H9 (cell line): ENCODE results near the gene ATG2A. TPM values are rescaled to one million over a fixed set of nuclear protein-coding genes. Genes with fewer than 3 reads are reported as not detected.

ENCODE experiments used
- DNase-seq: peaks from one replicate; pipeline ENCODE4 v3.0.0-alpha.2; 2017
- H2AFZ ChIP-seq: one replicate; pipeline ENCODE4 v1.6.1; 2013; ENCODE audit warnings: mild to moderate bottlenecking, low read length, control low read depth, moderate library complexity
- H2AK5ac ChIP-seq: 2 replicates; pipeline ENCODE4 v1.6.1; 2013; ENCODE audit warnings: low read length, control low read depth, mixed read lengths; ENCODE audit not compliant: insufficient read length
- H2BK120ac ChIP-seq: one replicate; pipeline ENCODE4 v1.6.1; 2013; ENCODE audit warnings: low read depth, mild to moderate bottlenecking, low read length, control low read depth, inconsistent platforms; ENCODE audit not compliant: poor library complexity, severe bottlenecking
- H2BK12ac ChIP-seq: 2 replicates; pipeline ENCODE4 v1.6.1; 2013; ENCODE audit warnings: low read length, control low read depth, mixed read lengths, low read depth; ENCODE audit not compliant: insufficient read length
- H2BK15ac ChIP-seq: 2 replicates; pipeline ENCODE4 v1.6.1; 2013; ENCODE audit warnings: low read depth, low read length, control low read depth
- H2BK20ac ChIP-seq: one replicate; pipeline ENCODE4 v1.6.1; 2013; ENCODE audit warnings: low read depth, mild to moderate bottlenecking, low read length, control low read depth, inconsistent platforms; ENCODE audit not compliant: poor library complexity, severe bottlenecking
- H2BK5ac ChIP-seq: 2 replicates; pipeline ENCODE4 v1.6.1; 2013; ENCODE audit warnings: low read length, control low read depth, mixed read lengths; ENCODE audit not compliant: insufficient read length
- H3K14ac ChIP-seq: 2 replicates; pipeline ENCODE4 v1.6.1; 2013; ENCODE audit warnings: low read length, control low read depth; ENCODE audit not compliant: insufficient read depth
- H3K18ac ChIP-seq: 2 replicates; pipeline ENCODE4 v1.6.1; 2013; ENCODE audit warnings: low read depth, mild to moderate bottlenecking, mixed read lengths, low read length, control low read depth; ENCODE audit not compliant: insufficient read length
- H3K23ac ChIP-seq: 2 replicates; pipeline ENCODE4 v1.6.1; 2013; ENCODE audit warnings: low read length, control low read depth, mixed read lengths, low read depth; ENCODE audit not compliant: insufficient read length
- H3K23me2 ChIP-seq: 2 replicates; pipeline ENCODE4 v1.6.1; 2013; ENCODE audit warnings: low read depth, mild to moderate bottlenecking, mixed read lengths, low read length, control low read depth; ENCODE audit not compliant: insufficient read length, poor library complexity, severe bottlenecking
- H3K27ac ChIP-seq: 2 replicates; pipeline ENCODE4 v1.5.1; 2013; ENCODE audit warnings: low read length, control low read depth, mixed read lengths, low read depth; ENCODE audit not compliant: insufficient read length
- H3K27me3 ChIP-seq: 2 replicates; pipeline ENCODE4 v1.6.1; 2013; ENCODE audit warnings: low read length, control low read depth, inconsistent platforms; ENCODE audit not compliant: insufficient read depth
- H3K4ac ChIP-seq: 2 replicates; pipeline ENCODE4 v1.6.1; 2013; ENCODE audit warnings: low read depth, mild to moderate bottlenecking, control low read depth, inconsistent platforms, low read length, moderate library complexity
- H3K4me1 ChIP-seq: 2 replicates; pipeline ENCODE4 v1.6.1; 2013; ENCODE audit warnings: low read length, control low read depth, inconsistent platforms; ENCODE audit not compliant: insufficient read depth
- H3K4me2 ChIP-seq: 2 replicates; pipeline ENCODE4 v1.6.1; 2013; ENCODE audit warnings: low read length, control low read depth, mixed read lengths; ENCODE audit not compliant: insufficient read length, insufficient read depth
- H3K56ac ChIP-seq: 2 replicates; pipeline ENCODE4 v1.6.1; 2013; ENCODE audit warnings: low read depth, mild to moderate bottlenecking, mixed read lengths, low read length, control low read depth; ENCODE audit not compliant: insufficient read length
- H3K79me1 ChIP-seq: 2 replicates; pipeline ENCODE4 v1.6.1; 2013; ENCODE audit warnings: low read depth, mild to moderate bottlenecking, moderate library complexity, low read length, control low read depth, inconsistent platforms; ENCODE audit not compliant: insufficient read depth, poor library complexity, severe bottlenecking
- H3K79me2 ChIP-seq: 2 replicates; pipeline ENCODE4 v1.6.1; 2013; ENCODE audit warnings: low read length, control low read depth, inconsistent platforms; ENCODE audit not compliant: insufficient read depth
- H3K9ac ChIP-seq: 2 replicates; pipeline ENCODE4 v1.6.1; 2013; ENCODE audit warnings: low read length, control low read depth, mixed read lengths; ENCODE audit not compliant: insufficient read length; ENCODE audit errors: extremely low read depth
- H3K9me3 ChIP-seq: one replicate; pipeline ENCODE4 v1.6.1; 2013; ENCODE audit warnings: low read depth, low read length, inconsistent platforms; ENCODE audit not compliant: control insufficient read depth
- H3T11ph ChIP-seq: one replicate; pipeline ENCODE4 v1.6.1; 2013; ENCODE audit warnings: mild to moderate bottlenecking, low read length, control low read depth, inconsistent platforms
- H4K20me1 ChIP-seq: one replicate; pipeline ENCODE4 v1.6.1; 2013; ENCODE audit not compliant: control insufficient read depth, insufficient read length, insufficient read depth
- H4K5ac ChIP-seq: 2 replicates; pipeline ENCODE4 v1.6.1; 2013; ENCODE audit warnings: low read depth, mild to moderate bottlenecking, mixed read lengths, low read length, control low read depth; ENCODE audit not compliant: insufficient read length
- H4K8ac ChIP-seq: replicated peaks from 2 replicates; pipeline ENCODE4 v1.6.1; 2013; ENCODE audit warnings: low read length, control low read depth, mixed read lengths, low read depth; ENCODE audit not compliant: insufficient read length
- H4K91ac ChIP-seq: 2 replicates; pipeline ENCODE4 v1.6.1; 2013; ENCODE audit warnings: low read depth, mild to moderate bottlenecking, moderate library complexity, mixed read lengths, low read length, control low read depth; ENCODE audit not compliant: insufficient read length
- H3K27ac Mint-ChIP-seq, 3 experiments: 2 replicates in 2 of 3; 3 replicates in 1 of 3; pipeline ENCODE4 v1.8.0; 2020 to 2021; ENCODE audit warnings: mixed read lengths in 3 of 3, mild to moderate bottlenecking in 1 of 3, moderate library complexity in 1 of 3
- H3K27me3 Mint-ChIP-seq: 2 replicates; pipeline ENCODE4 v1.8.0; 2021; ENCODE audit warnings: low read depth, mild to moderate bottlenecking, moderate library complexity, mixed read lengths
- H3K36me3 Mint-ChIP-seq, 3 experiments: 2 replicates in 2 of 3; 3 replicates in 1 of 3; pipeline ENCODE4 v1.8.0; 2020 to 2021; ENCODE audit warnings: low read depth in 3 of 3, mixed read lengths in 3 of 3; ENCODE audit not compliant: insufficient read depth in 1 of 3
- H3K4me1 Mint-ChIP-seq, 2 experiments: 2 replicates each; pipeline ENCODE4 v1.8.0; 2020; ENCODE audit warnings: mixed read lengths in 2 of 2
- H3K4me3 Mint-ChIP-seq, 2 experiments: 2 replicates in 1 of 2; 3 replicates in 1 of 2; pipeline ENCODE4 v1.8.0; 2020 to 2021; ENCODE audit warnings: mild to moderate bottlenecking in 2 of 2, mixed read lengths in 2 of 2, moderate library complexity in 1 of 2
- H3K9me3 Mint-ChIP-seq, 2 experiments: 2 replicates in 1 of 2; 3 replicates in 1 of 2; pipeline ENCODE4 v1.8.0; 2020; ENCODE audit warnings: mild to moderate bottlenecking in 2 of 2, mixed read lengths in 2 of 2, moderate library complexity in 1 of 2
- CTCF ChIP-seq: fragments of 200-600 bp; sonication (generic); conservative IDR thresholded peaks from 3 replicates; pipeline ENCODE4 v1.8.0; 2021; ENCODE audit warnings: antibody characterized with exemption, mild to moderate bottlenecking
- WGBS: extraction: QIAGEN DNeasy Blood & Tissue Kit; methylation state at CpG from one replicate; pipeline ENCODE4 v1.1.7; 2013; ENCODE audit warnings: missing lambda C conversion rate, low lambda C conversion rate, mixed read lengths; ENCODE audit not compliant: insufficient read length; ENCODE audit errors: extremely low coverage; 5-methylcytosine and 5-hydroxymethylcytosine counted together
- total RNA-seq: library from RNA; stranded (reverse); gene quantifications from 2 replicates; pipeline ENCODE4 v1.2.1, GENCODE V29; 2021

Gene ATG2A
- total RNA-seq, 1 experiment from 2014 or later = 21.3 TPM

- Histone ChIP-seq H3T11ph (no peak overlapping the region), H3K27ac (no peak overlapping the region), H3K23me2 (peaks cover 7% of the 10 kb centered on the region), H3K18ac (no peak overlapping the region), H2BK5ac (no peak overlapping the region), H2AK5ac (no peak overlapping the region), H3K9ac (no peak overlapping the region), H4K8ac (no peak overlapping the region), H3K4me2 (no peak overlapping the region), H4K91ac (no peak overlapping the region), H3K27me3 (no peaks in the 10 kb centered on the region), H2BK12ac (no peak overlapping the region), H4K5ac (no peak overlapping the region), H3K79me1 (no peaks in the 10 kb centered on the region), H3K79me2 (no peaks in the 10 kb centered on the region), H2BK15ac (no peak overlapping the region), H2BK120ac (no peak overlapping the region), H3K56ac (no peak overlapping the region), H3K23ac (no peak overlapping the region), H2BK20ac (no peak overlapping the region), H3K9me3 (no peaks in the 10 kb centered on the region), H3K14ac (no peak overlapping the region; the same call in 1 of the 2 replicates), H3K4ac (no peak overlapping the region; the same call in 1 of the 2 replicates), H3K4me1 (no peaks in the 10 kb centered on the region), H4K20me1 (no peaks in the 10 kb centered on the region), H2AFZ (no peak overlapping the region)
- H3K27ac Mint-ChIP-seq = no peak overlapping the region
- DNase-seq = no peak
- no peaks in the 10 kb centered on the region for H3K36me3 Mint-ChIP-seq
- peak overlapping the region in 1 of 2 experiments; percentile 93; a peak in 1 of 5 replicates for H3K4me3 Mint-ChIP-seq
- TF ChIP-seq CTCF = no peak
- H3K9me3 Mint-ChIP-seq = no peaks in the 10 kb centered on the region
- no CpG with 5 or more reads among the region's 11 CpGs for WGBS
- H3K4me1 Mint-ChIP-seq = peaks cover 9 to 17% of the 10 kb centered on the region in 2 experiments
- peaks cover 7% of the 10 kb centered on the region for H3K27me3 Mint-ChIP-seq
These were observed 6.2 kb upstream of the ATG2A start for GRCh38 chr11:64923151-64923661.
